ENCODE data around the gene EXD2.
"Not testable (repeated sequence)": the region's sequence is repeated elsewhere in the genome, so short reads cannot be mapped to it uniquely, and the experiment has no call there.

Gene EXD2

DNA sequence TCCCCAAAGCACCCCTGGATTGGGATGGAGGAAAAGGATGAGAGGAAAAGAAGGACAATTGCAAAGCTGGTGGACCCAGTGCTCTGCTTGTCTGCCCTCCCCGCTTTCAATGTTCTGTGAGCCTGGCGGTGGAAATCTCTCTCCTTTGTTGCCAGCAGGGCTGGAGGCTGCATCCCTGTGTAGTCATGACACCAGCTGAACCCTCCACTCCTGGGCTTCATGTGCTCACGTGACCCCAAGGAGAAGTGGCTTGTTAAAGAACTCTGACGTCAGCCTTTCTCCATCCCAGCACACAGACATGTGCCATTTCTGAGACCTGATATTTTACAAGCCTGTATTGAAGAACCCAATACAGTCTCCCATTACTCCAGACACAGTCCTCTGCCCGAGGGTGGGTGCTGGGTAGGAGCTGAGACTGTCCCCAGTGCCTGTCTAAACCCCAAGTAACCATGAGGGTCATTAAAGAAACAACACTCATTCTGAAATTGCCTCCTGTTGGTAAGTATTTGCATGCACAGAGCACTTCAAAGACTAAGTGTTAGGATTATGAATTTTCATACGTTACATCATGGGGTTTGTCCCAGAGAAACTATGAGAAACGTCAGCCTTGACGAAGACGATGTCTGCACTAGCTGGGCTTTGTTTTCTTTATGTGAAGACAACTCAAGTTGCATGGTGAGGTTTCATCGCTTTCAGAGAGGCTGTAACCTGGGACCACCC, 90.3 kb downstream of the EXD2 start:
- DNase-seq (ENCODE audit: low read depth, low spot score) = no peak

DNA sequence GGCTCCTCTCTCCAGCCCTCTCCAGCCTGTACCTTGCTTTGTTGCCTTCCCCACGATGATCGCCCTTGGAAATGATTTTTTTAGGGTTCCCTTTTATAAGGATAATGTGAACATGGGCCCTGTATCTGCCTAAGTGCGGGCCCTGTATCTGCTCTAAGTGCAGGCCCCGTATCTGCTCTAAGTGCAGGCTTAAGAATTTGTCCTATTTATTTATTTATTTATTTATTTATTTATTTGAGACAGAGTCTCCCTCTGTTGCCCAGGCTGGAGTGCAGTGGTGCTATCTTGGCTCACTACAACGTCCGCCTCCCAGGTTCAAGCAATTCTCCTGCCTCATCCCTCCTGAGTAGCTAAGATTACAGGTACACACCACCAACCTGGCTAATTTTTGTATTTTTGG, 91.2 kb downstream of the EXD2 start:
- DNase-seq (ENCODE audit: low read depth, low spot score) = no peak

DNA sequence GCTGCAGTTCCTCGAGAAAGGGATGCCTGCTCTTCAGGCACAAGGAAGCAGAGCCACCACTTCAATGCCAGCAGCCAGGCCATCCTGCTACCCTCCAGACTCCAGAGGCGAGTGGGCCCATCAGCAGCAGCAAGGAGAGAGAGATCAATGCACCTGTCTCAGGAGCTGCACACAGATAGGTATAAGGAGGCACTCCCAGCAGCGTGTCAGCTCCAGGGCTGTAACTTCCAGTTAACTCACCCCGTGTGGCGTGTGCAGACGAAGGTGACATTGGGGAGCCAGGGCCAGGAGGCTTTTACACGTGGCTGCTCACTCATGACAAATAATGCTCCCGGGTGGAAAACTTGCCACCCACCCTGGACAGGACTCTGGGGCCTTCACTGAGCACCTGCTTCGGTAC, 92.9 kb downstream of the EXD2 start:
- no peak for DNase-seq (ENCODE audit: low read depth, low spot score)

DNA sequence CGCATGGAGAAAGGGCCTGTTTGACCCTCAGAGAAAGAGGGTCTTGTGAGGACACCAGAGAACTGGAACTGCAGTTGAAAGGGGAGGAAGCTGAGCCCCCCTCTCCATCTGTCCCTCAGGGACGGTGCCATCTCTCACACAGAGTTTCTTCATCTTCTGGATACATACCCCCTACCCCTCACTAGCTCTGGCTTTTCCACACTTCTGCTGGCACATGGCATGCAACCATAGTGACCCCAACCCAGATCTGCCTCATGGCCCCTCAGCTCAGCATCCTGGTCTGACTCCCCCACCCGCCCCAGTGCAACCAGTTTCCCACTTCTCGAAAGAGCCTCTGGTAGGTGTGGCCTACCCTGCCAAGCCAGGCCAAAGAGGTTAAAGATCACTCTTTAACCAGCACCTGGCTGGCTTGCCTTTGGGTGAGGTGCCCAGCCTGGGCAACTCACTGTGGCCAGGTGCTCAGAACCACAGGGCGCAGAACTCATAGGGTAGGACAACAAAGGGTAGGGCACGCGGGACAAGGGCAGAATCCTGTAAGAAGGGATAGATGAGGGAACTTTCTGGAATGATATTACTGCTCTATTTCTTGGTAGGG, 94.5 kb downstream of the EXD2 start:
- no peak for DNase-seq (ENCODE audit: low read depth, low spot score)

DNA sequence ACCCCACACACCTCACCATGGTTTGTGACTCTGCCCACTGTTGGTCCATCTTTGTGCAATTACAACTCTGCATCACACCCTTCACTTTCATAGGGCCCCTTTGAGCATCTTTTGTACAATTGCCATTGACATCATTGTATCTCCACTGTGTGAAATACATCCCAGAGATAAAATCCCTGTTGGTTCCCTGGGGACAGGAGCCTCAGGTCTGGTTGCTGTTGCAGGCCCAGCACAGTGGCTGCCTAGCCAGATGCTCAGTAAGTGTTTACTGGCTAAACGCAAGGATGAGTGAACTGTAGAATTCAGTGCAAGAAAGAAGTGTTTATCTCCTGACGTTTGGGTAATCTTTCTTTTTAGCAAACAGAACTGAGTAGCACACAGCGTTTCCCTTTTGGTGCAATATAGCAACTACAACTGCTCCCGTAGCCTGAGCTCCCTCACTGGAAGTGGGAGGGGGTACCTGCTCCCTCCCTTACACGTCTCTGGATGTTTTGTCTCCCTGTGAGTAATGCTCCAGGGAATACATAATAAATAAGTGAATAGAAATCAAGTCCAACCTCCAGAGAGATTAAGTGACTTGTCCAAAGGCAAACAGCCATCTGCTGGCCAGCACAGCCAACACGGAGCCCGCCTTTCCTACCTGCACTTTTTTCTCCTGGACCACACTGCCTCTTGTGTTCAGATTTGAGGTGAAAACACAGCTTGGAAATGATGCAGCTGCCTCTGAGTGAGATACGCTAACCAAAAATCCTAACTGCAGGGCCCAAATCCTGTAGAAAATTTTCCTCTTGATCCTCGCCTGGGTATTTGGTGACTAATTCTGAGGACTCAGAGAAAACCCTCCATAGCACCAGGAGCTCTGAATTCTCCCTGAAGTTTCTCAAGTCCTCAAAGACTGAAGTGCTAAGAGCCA, 96.1 kb downstream of the EXD2 start:
- no peak for DNase-seq (ENCODE audit: low read depth, low spot score)

DNA sequence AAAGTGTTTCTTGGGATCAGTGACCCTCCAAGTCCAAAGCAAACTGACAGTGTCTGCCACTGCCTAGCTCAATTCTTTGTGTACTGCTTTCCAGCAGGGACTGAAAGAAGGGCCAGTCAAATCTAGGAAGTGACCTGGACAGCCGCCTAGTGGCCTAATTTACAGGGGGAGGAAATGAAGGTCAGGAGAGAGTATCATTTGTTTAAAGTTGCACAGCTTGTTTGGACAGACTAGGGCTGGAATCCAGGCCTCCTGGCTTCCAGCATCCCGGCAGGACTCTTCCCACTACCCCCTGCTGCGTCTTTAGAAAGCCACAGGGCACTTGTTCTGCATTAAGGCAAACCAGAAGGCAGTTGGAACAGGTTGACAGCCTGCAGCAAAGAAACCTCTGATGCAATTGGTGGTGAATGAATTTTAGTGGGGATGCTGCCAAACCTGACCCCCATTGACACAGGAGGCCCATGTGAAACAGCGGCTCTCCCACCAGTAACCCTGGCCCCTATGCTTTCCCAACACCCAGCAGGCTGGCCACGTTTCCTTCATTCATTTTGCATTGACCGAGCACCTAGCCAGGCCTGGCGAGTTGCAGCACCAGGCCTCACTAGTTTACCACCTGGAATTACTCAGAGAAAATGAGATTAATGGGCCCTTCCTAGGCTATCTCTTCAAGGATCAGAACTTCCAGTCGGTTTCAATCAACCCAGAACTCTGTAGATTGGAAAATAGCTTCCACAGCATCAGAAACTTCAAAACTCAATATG, 96.9 kb downstream of the EXD2 start:
- no peak for DNase-seq (ENCODE audit: low read depth, low spot score)

DNA sequence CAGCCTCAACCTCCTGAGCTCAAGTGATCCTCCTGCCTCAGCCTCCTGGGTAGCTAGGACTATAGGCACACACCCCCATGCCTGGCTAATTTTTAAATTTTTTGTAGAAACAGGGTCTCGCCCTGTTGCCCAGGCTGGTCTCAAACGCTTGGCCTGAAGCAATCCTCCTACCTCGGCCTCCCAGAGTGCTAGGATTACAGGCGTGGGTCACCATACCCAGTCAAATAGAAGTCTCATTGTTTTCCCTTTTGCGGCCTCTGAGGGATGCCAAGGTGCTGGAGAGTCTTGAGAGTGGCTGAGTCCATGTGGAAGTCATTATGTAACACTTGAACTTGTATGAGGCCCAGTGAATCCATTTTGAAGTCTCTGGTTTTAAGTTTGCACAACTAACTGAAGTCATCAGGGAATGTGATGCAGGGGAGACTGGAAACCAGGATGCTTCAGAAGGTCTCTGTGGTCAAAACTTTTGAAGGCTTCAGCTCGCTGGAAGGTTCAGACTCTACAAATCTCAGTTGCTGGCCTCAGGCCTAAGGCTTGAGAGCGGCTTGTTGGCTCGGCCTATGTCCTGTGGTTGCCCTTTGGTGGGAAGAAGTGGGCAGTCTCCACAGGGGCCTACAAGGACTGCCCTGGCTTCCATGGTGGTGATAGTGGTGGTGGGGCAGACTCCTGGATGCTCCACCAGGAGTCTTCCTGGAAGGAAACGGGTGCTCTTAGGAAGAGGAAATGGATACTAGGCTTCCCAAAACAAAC, 97.8 kb downstream of the EXD2 start:
- no peak for DNase-seq (ENCODE audit: low read depth, low spot score)

DNA sequence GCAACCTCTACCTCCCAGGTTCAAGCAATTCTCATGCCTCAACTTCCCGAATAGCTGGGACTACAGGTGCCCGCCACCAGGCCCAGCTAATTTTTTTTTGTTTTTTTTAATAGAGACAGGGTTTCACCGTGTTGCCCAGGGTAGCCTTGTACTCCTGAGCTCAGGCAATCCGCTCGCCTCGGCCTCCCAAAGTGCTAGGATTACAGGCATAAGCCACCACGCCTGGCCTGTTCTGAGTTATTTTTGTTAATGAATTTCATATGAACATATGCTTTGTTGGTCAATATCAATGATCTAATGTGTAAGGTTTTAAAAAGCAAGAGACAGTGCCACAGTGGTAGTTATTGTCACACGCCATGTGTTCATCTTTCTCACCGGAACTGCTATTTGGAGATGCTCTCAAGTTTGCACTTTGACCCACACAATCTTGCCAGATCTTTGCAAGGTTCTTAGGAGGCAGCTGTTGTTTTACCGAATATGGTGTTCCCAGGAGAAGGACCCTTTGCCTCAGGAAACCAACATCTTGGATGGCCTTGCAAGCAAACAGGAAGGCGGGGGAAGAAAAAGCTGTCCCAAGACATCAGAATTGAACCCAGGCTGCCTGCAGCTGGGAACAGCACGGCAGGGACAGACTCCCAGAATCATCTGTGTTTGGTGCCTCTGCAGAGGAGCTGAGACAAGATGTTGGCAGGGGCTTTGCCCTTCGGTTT, 98.7 kb downstream of the EXD2 start:
- DNase-seq (ENCODE audit: low read depth, low spot score) = no peak

DNA sequence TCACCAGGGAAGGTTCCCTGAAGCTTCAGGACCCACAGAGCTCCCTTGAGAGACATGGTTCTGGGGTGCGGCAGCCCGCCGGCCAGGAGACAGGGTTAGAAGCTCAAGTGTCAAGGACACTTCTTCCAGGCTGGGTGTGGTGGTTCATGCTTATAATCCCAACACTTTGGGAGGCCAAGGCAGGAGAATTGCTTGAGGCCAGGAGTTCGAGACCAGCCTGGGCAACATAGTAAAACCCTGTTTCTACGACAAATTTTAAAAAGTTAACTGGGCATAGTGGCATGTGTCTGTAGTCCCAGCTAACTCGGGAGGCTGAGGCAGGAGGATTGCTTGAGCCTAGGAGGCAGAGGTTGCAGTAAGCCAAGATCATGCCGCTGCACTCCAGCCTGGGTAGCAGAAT, 99.6 kb downstream of the EXD2 start:
- not testable (repeated sequence) for DNase-seq (ENCODE audit: low read depth, low spot score)

DNA sequence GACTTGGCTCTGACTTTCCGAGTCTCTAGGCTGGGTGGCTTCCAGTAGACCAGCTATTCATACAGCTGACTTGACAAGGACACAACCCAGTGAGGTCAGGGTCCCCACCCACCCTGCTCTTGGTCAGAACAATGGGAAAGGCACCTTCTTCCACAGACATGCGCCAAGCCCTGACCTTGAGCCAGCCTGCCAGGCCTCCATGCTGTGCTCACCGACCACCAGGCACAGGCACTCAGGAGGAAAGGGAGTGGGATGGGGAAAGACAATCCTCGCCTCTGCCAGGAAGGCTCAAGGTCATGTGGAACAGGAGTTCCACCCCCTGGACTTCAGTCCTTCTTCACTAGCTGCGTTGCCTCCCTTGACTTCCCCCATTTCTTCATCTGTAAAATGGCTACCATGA, 100.1 kb downstream of the EXD2 start:
- DNase-seq (ENCODE audit: low read depth, low spot score) = no peak

DNA sequence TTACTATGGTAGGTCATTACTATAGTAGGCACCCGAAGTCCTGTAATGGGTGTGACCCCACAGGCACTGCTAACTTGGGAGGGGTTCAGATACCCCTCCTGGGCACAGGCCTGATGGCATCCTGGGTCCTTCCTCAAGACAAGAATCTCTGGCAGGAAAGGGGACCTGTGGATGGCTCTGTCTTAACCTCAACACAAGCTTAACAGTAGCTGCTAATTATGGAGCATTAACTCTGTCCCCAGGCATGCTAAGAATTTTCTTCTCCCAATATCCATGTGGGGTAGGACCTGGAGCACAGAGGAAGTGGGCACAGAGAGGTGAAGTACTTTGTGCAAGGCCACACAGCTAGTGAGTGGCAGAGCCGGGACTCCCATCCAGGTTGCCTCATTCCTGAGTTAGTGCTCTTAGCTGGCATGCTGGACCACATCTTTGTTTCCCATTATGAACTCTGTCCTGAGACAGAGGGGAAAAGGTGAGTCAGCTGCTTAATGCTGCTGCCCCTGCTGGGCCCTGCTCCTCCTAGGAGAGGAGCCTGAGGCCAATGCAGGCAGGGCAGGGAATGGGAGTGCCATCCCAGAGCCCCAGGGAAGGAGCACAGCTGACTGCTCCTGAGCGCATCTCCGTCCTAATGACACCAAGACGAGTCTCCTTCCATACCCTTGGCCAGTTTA, 100.7 kb downstream of the EXD2 start:
- DNase-seq (ENCODE audit: low read depth, low spot score) = no peak

Measured in activated naive CD8-positive, alpha-beta T cell treated with anti-CD3 and anti-CD28 coated beads, Interleukin-2, amount 50 U/mL, for 16 hours (primary cell).